GM10847 (cell line): ENCODE results near the gene TNIK.

Experiments
- POLR2A ChIP-seq: IDR thresholded peaks from 2 replicates; pipeline ENCODE4 v1.6.1; 2011; ENCODE audit not compliant: insufficient read length; ENCODE audit errors: extremely low read depth

The TNIK gene

GRCh38 chr3:171057072-171057471 is 403.1 kb downstream of the TNIK start:
- no peak for TF ChIP-seq POLR2A

- TF ChIP-seq POLR2A: no peak
Observed at GRCh38 chr3:171056528-171056927, 403.7 kb downstream of the TNIK start.

GRCh38 chr3:171055336-171056178 is 404.6 kb downstream of the TNIK start:
- no peak for TF ChIP-seq POLR2A

DNA sequence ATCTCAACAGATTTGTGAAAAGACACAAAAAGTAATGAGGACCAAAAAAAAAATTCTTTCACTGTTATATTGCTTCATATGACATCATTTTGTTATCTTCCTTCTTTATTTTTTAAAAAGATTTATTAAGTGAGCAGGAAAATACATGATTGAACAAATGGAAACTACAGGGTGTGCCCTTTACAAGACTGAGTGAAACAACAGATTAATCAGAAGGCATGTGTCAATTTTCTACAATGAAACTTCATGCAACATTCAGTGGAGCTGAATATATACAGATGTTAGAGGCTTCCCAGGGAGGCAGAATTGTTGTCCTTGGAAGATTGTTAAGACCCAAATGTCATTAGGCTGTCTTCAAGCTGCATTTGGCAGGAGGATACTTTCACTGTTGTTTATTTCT is 405.3 kb downstream of the TNIK start:
- TF ChIP-seq POLR2A: no peak

DNA sequence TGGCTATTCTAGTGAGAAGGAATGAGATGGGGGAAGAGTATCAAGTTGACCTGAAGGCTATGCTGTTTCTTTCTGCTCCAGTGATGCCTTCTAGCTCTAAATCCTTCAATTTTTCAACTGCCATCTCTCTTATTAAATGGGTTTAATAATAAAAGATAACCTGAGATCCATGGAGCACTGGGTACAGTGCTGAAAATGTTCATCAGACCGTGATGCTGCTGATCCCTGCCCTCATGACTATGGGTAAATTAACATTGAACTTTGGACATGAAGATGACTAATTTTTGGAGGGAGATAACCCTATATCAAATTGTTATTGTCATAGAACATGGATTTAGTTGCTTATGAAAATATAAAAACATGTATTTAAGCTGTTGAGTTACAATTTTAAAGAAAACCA is 406.0 kb downstream of the TNIK start:
- no peak for TF ChIP-seq POLR2A

DNA sequence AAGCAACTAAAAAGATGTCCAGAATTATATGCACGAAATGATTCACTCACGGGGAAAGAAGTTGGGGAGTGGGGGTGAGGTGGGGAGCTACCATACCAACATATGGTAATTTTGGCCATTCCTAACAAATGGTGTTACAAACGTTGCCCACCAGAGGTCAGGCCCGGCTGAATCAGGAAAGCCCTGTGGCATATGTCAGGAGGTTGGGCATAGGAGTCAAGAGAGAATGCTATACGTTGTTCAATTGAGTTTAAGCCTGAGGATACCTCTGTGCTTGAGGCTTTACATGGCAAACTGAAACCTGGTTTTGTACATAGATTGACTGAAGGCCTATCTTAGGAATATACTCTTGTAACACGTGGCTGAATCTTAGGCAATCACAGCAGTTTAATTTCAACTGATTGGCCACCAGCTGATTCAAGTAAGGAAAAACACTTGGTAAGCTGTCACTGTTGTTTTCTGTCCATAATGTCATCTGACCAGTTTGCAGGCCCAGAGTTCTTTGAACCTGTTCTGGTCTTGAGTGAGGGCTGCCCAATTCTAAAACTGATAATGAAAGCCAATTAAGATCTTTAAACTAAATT is 410.3 kb downstream of the TNIK start:
- no peak for TF ChIP-seq POLR2A

- no peak for TF ChIP-seq POLR2A
Observed at GRCh38 chr3:171046760-171047159, 413.4 kb downstream of the TNIK start.

- no peak for TF ChIP-seq POLR2A
Observed at GRCh38 chr3:171044835-171045793, 415.1 kb downstream of the TNIK start.

DNA sequence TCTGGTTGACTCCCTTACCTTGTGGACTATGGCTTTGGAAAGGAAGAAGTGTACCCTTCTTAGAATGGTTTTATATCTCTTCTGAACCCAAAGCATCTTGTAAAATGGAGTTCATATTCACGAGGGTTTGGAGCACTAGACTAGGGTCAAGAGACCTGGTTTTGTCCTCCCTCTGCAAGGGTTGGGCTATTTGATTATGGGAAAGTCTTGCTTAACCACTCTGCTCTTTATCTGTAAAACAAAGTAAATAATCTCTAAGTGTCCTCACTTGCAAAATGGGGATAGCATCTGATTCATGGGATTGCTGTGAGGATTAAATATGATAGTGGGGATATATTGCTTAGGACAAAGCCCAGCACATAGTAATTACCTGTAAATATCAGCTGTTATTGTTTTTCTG is 415.8 kb downstream of the TNIK start:
- no peak for TF ChIP-seq POLR2A

DNA sequence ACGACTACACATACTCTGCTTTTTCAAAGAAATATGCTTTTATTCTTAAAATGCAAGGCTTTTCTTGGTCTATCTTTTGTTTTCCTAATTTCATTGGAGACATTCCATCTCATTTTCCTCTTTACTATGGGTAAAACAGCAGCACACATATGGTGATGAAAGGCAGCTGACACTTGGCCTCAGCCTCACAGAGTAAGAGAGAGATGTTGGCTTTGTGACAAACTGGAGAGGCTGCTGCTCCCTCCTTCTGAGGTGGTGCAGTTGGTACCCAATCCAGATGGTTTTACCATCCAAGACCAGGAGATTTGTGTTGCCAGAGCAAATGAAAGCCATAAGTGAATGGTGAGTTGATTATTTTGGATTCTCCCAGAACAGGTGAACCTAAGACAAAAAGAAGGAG is 420.5 kb downstream of the TNIK start:
- TF ChIP-seq POLR2A: no peak

DNA sequence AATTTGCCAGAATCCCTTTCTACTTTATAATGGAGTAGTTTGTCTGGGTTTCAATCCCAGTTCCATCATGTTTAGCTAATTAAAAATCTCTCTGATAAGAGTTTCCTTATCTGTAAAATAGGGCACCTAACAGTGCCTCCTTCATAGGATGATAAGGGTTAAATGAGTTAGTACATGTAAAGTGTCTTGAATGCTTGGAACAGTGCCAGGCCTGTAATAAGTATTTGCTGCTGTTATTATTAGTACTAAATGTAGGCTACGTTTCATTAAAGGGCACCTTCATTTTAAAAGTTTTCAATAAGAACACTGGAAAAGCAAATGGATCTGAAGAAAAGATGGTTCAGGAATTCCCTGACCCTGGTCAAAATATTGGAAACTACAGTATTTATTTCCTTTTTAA is 421.9 kb downstream of the TNIK start:
- TF ChIP-seq POLR2A: no peak

GRCh38 chr3:171028779-171029232 is 431.4 kb downstream of the TNIK start:
- TF ChIP-seq POLR2A: no peak

GRCh38 chr3:171028025-171028778 is 432.0 kb downstream of the TNIK start:
- TF ChIP-seq POLR2A: no peak

DNA sequence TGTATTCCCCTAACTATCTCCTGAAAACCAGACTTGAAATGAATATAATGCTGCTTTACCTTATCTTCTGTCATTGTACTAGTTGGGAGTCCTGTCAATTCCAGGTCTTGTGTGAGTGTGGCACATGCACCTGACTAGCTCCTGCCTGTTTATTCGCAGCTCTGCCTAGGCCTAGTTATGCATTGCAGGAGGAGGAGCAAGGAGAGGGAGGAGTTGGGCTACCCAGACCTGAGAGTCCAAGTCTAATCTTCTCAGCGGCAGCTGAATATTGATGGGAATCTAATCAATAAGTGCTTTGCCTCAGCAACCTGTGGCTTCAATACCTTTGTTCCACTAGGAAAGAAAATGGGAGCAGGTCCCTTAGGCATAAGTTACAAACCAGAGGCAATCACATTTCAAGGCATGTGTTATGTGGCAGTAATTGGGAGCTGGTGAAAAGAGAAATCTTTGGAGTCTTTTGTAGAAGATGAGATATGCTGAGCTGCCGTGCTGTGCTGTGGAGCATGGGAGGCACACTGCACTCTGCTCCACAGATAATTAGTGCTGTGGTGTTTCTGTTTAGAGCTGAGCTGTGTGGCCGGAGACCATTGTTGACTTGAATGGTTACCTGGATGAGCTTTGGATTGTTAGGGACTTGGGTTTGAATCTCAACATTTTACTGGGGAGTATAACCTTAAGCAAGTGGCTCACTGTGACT is 433.5 kb downstream of the TNIK start, which contains the start of gene SLC2A2:
Gene SLC2A2, minus strand, starts transcription at position 124 of the 697 bp plus-strand sequence. Its CDS starts 50 bp downstream, at position 74.
- no peak for TF ChIP-seq POLR2A

GRCh38 chr3:171023566-171023965 is 436.6 kb downstream of the TNIK start:
- TF ChIP-seq POLR2A: no peak

DNA sequence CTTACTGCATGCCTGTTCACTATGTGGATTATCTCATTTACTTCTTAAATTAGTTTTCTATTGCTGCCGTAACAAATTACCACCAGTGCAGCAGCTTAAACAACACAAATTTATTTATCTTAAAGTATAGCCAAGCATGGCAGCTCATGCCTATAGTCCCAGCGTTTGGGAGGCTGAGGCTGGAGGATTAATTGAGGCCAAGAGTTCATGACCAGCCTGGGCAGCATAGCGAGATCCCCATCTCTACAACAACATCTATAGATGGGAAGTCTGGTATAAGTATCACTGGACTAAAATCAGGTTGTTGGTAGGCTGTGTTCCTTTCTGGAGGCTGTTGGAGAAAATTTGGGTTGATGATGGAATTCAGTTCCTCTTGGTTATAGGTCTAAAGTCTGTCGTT is 438.8 kb downstream of the TNIK start:
- TF ChIP-seq POLR2A: no peak
